Ovary (tissue), 9 donors: Measurements from ENCODE around the gene MUSK. TPM values are rescaled to one million over a fixed set of nuclear protein-coding genes. Genes with fewer than 3 reads are reported as not detected.

Experiments
- DNase-seq, 5 donors: peaks; one replicate each; pipeline ENCODE4 v3.0.0-alpha.2; 2019 to 2020
- H3K27ac ChIP-seq, 2 donors: fragments of 200-600 bp; one replicate each; pipeline versions ENCODE4 v1.5.1 to v1.8.0; 2019 to 2022
- H3K27me3 ChIP-seq: fragments of 200-600 bp; one replicate; pipeline ENCODE4 v1.8.0; 2022
- H3K36me3 ChIP-seq: fragments of 200-600 bp; sonication (generic); one replicate; pipeline ENCODE4 v1.5.1; 2019
- H3K4me1 ChIP-seq: one replicate; pipeline ENCODE4 v1.8.1; 2013; ENCODE audit warnings: mild to moderate bottlenecking, moderate library complexity; ENCODE audit not compliant: insufficient read depth
- H3K4me3 ChIP-seq: fragments of 200-600 bp; sonication (generic); one replicate; pipeline ENCODE4 v1.5.1; 2017
- H3K9me3 ChIP-seq, 2 donors: fragments of 200-600 bp in 1 of 2; sonication (generic) in 1 of 2; one replicate each; pipeline versions ENCODE4 v1.5.1 to v1.8.1; 2013 to 2019; ENCODE audit warnings: mild to moderate bottlenecking in 1 of 2, moderate library complexity in 1 of 2
- EP300 ChIP-seq: sonication (generic); formaldehyde crosslinking; IDR thresholded peaks from one replicate; pipeline ENCODE4 v1.6.1; 2017; ENCODE audit warnings: antibody characterized with exemption
- POLR2A ChIP-seq: fragments of 450-650 bp; IDR thresholded peaks from one replicate; pipeline ENCODE4 v1.6.1; 2017; ENCODE audit warnings: antibody characterized with exemption, mild to moderate bottlenecking, moderate library complexity
- WGBS, 3 donors: extraction: QIAGEN DNeasy Blood & Tissue Kit in 1 of 3; methylation state at CpG; one replicate each; pipeline versions ENCODE4 v1.1.5 to v1.1.7; 2013 to 2017; 5-methylcytosine and 5-hydroxymethylcytosine counted together
- intact Hi-C, 4 donors: fragments of 100-400 bp; cut with DNase I; formaldehyde crosslinking; loops; one replicate each; pipeline versions ENCODE4 v1.11.0 to v1.15.1; 2022 to 2023
- polyA plus RNA-seq, 2 donors: library from polyadenylated mRNA; stranded (reverse); fragments of 200-250 nt in 1 of 2; fragments of 350-450 nt in 1 of 2; fragmentation: Illumina TruSeq in 1 of 2; extraction: RNeasy Lipid Tissue Mini Kit (QIAGEN cat#74804) in 1 of 2; gene quantifications; one replicate each; pipeline ENCODE4 v1.2.3, GENCODE V29; 2013 to 2014
- total RNA-seq, 7 donors: library from RNA; depleted of rRNA in 2 of 7; stranded (reverse); fragments of >200 nt in 2 of 7; fragmentation: NEBNext Ultra II Directional in 3 of 7; extraction: Animal tissue kit (Norgen Biotek cat#: 25700) in 3 of 7; gene quantifications; one replicate each; pipeline versions ENCODE4 v1.1.0 to v1.2.4, GENCODE V29; 2016 to 2023
- TF ChIP-seq, protein P1 (sequence below), 3 donors: fragments of 450-650 bp in 2 of 3; fragments of 200-600 bp in 1 of 3; IDR thresholded peaks; one replicate each; pipeline versions ENCODE4 v1.5.1 to v1.8.0; 2016 to 2022; ENCODE audit warnings: antibody characterized with exemption in 3 of 3, mild to moderate bottlenecking in 1 of 3
- donor health status: DM: no; HTN: no; CAD: no; lungs with moderate emphysema.
- donor health status: DM: no; HTN: no; CAD: no.
- donor health status: Bipolar disorder and iron deficiency.
- donor health status: DM: yes; HTN: yes; CAD: no.
- donor health status: DM: no; HTN: no; CAD: no.
- donor health status: DM: yes; HTN: yes; CAD: no.

MUSK gene
- total and polyA plus RNA-seq, 9 donors: 0.10 to 0.91 (median 0.17) TPM; not detected in 1

DNA sequence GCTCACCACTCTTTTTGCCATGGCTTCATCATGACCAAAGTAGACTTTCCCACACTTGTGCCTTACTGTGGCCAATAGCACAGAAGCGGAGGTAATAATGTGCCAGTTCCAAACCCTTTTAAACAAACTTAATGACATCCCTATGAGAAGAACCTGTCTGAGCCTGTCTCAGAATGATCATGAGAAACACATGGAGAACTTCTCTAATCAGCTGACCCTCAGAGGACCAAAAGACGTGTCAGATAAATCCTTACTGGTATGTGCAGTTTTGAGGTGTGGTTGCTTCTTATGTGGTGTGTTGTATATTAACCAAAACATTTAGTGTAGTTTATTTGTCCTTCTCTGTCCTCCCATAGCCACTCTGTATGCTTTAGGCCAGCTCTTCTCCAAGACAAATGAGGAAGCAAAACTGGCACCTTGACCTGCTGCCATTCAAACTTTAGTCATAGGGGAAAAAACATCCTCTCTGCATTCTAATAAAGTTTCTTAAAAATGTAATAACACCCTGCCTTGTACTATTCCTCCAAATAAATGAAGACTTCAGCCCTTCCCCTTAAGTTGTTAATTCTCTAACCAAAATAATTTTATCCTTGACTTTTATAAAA is 168.9 kb downstream of the MUSK start:
- H3K4me3 ChIP-seq: no peak overlapping the region
- TF ChIP-seq, protein P1, sequence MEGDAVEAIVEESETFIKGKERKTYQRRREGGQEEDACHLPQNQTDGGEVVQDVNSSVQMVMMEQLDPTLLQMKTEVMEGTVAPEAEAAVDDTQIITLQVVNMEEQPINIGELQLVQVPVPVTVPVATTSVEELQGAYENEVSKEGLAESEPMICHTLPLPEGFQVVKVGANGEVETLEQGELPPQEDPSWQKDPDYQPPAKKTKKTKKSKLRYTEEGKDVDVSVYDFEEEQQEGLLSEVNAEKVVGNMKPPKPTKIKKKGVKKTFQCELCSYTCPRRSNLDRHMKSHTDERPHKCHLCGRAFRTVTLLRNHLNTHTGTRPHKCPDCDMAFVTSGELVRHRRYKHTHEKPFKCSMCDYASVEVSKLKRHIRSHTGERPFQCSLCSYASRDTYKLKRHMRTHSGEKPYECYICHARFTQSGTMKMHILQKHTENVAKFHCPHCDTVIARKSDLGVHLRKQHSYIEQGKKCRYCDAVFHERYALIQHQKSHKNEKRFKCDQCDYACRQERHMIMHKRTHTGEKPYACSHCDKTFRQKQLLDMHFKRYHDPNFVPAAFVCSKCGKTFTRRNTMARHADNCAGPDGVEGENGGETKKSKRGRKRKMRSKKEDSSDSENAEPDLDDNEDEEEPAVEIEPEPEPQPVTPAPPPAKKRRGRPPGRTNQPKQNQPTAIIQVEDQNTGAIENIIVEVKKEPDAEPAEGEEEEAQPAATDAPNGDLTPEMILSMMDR (IDR thresholded peaks at IDR 0.05): no peak
- no peak for TF ChIP-seq POLR2A
- TF ChIP-seq EP300: no peak
- no peaks in the 10 kb centered on the region for H3K27me3 ChIP-seq
- H3K27ac ChIP-seq: no peak overlapping the region
- intact Hi-C loops: no loop called here
- WGBS, 3 donors: 92 to 95% (median 93%) methylated on average over 2 of the region's 2 CpGs
- no peak for DNase-seq
- no peaks in the 10 kb centered on the region for H3K4me1 ChIP-seq
- no peaks in the 10 kb centered on the region for H3K9me3 ChIP-seq
- no peaks in the 10 kb centered on the region for H3K36me3 ChIP-seq

DNA sequence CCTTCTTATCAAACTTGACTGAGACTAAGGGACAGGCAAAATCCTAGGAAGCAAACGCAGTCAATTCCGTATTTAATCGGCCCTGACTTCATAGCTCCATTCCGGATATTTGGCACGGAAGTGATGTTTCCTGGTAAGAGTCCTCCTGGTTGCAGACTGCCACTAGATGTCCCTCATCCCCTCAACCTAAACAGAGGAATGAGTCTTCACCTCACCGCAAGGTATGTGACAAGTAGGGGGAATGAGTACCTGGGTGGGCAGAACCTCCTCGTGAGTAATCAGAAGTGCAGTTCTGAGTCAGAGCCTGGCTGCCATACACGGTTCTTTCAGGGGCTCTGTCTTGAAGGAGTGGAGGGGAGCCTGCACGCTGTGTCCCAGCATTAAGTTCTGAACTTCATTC is 173.6 kb downstream of the MUSK start:
- H3K9me3 ChIP-seq: no peaks in the 10 kb centered on the region
- H3K36me3 ChIP-seq: no peaks in the 10 kb centered on the region
- intact Hi-C loops: no loop called here
- no peak overlapping the region for H3K4me3 ChIP-seq
- H3K27ac ChIP-seq: no peak overlapping the region
- TF ChIP-seq POLR2A: no peak
- TF ChIP-seq EP300: no peak
- TF ChIP-seq, protein P1 (IDR thresholded peaks at IDR 0.05): no peak
- no peak for DNase-seq
- H3K4me1 ChIP-seq: no peaks in the 10 kb centered on the region
- 91 to 95% (median 93%) methylated on average over 9 of the region's 9 CpGs for WGBS, 3 donors
- H3K27me3 ChIP-seq: no peaks in the 10 kb centered on the region

DNA sequence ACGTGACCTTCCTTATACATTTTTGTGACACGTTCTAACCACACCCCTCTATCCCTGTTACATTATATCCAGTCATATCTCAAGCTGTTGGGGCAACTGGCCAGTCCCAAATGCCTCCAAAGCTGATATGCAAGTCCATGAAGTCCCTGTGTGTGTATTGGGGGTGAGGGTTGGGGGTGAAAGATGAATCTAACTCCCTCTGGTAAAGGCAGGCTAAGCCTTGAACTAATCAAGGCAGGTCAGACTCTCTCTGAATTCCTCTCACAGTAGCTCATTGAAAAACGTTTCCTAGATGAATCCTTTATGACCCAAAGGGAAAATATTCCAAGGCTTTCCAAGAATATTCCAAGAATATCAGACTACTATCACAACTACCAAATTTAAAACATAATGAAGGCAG is 174.4 kb downstream of the MUSK start:
- no peaks in the 10 kb centered on the region for H3K36me3 ChIP-seq
- no peaks in the 10 kb centered on the region for H3K27me3 ChIP-seq
- no peaks in the 10 kb centered on the region for H3K9me3 ChIP-seq
- DNase-seq: no peak
- no peak overlapping the region for H3K27ac ChIP-seq
- H3K4me3 ChIP-seq: no peak overlapping the region
- no peaks in the 10 kb centered on the region for H3K4me1 ChIP-seq
- WGBS, 3 donors: 35 to 47% (median 35%) methylated on average over 3 of the region's 3 CpGs
- TF ChIP-seq EP300 (no peak), POLR2A (no peak)
- TF ChIP-seq, protein P1 (IDR thresholded peaks at IDR 0.05): no peak
- intact Hi-C loops: no loop called here

DNA sequence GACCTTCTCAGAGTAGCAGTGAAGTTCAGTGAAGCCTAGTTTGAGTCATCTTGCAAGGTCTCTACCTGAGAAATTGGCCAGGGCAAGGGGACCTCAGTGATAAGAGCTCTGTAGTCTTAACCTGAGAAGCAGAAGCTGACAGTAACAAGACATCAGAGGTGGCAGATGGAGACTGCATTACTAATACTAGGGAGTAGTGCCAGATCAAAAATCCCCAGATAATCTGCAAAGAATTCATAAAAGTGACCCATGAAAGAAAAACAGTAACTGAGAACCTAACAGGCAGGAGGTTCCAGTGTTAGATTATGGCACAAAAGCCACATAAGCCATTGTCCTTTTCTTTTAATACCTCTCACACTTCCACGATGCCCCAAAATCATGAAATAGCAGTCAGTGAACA is 175.5 kb downstream of the MUSK start:
- no peak overlapping the region for H3K4me3 ChIP-seq
- H3K9me3 ChIP-seq: no peaks in the 10 kb centered on the region
- no peaks in the 10 kb centered on the region for H3K36me3 ChIP-seq
- H3K27ac ChIP-seq: no peak overlapping the region
- H3K4me1 ChIP-seq: no peaks in the 10 kb centered on the region
- TF ChIP-seq POLR2A (no peak), EP300 (no peak)
- TF ChIP-seq, protein P1 (IDR thresholded peaks at IDR 0.05): no peak
- H3K27me3 ChIP-seq: no peaks in the 10 kb centered on the region
- intact Hi-C loops: no loop called here
- 87 to 97% (median 93%) methylated on average over 1 of the region's 1 CpG for WGBS, 3 donors
- DNase-seq: no peak
